ENCODE data around the gene TRPV2. TPM values are rescaled to one million over a fixed set of nuclear protein-coding genes. Genes with fewer than 3 reads are reported as not detected.

TRPV2 gene
- total and polyA plus RNA-seq, 2 experiments from 2014 or later = 1.7 to 3.2 TPM

DNA sequence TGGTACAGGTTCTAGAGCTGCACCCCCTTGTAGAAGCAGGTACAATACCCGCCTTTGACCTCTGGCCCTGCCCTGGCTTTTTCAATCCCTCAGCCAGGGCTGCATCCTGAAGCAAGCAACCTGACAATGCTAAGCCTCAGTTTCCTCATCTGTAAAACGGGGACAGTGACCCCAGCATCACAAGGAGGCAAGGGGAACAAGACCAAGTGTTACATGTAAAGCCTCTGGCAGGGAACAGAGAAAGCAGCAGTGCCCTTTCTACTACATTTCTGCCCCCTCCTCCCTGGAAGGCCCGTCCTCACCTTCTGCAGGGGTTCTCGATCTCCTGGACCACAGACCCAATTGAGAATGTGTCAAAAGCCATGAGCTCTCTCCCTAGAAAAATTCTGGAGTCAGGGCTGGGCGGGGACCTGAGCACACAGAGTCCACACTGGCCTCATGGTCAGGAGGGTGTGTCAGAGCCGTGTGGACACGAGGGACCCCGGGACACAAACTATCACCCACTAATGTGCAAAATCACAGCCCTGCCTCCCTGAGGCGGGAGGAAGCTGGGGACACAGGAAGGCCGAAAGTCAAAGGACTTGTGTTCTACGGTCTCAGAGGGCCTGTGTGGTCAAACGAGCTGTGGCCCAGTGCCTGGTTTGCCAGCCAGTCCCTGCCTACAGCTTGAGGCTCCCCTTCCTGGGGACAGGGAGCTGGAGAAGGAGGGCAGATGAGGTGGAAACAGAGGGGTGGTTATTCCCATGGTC lies 49.1 kb downstream of the TRPV2 start (continued):
- TF ChIP-seq, protein P1, sequence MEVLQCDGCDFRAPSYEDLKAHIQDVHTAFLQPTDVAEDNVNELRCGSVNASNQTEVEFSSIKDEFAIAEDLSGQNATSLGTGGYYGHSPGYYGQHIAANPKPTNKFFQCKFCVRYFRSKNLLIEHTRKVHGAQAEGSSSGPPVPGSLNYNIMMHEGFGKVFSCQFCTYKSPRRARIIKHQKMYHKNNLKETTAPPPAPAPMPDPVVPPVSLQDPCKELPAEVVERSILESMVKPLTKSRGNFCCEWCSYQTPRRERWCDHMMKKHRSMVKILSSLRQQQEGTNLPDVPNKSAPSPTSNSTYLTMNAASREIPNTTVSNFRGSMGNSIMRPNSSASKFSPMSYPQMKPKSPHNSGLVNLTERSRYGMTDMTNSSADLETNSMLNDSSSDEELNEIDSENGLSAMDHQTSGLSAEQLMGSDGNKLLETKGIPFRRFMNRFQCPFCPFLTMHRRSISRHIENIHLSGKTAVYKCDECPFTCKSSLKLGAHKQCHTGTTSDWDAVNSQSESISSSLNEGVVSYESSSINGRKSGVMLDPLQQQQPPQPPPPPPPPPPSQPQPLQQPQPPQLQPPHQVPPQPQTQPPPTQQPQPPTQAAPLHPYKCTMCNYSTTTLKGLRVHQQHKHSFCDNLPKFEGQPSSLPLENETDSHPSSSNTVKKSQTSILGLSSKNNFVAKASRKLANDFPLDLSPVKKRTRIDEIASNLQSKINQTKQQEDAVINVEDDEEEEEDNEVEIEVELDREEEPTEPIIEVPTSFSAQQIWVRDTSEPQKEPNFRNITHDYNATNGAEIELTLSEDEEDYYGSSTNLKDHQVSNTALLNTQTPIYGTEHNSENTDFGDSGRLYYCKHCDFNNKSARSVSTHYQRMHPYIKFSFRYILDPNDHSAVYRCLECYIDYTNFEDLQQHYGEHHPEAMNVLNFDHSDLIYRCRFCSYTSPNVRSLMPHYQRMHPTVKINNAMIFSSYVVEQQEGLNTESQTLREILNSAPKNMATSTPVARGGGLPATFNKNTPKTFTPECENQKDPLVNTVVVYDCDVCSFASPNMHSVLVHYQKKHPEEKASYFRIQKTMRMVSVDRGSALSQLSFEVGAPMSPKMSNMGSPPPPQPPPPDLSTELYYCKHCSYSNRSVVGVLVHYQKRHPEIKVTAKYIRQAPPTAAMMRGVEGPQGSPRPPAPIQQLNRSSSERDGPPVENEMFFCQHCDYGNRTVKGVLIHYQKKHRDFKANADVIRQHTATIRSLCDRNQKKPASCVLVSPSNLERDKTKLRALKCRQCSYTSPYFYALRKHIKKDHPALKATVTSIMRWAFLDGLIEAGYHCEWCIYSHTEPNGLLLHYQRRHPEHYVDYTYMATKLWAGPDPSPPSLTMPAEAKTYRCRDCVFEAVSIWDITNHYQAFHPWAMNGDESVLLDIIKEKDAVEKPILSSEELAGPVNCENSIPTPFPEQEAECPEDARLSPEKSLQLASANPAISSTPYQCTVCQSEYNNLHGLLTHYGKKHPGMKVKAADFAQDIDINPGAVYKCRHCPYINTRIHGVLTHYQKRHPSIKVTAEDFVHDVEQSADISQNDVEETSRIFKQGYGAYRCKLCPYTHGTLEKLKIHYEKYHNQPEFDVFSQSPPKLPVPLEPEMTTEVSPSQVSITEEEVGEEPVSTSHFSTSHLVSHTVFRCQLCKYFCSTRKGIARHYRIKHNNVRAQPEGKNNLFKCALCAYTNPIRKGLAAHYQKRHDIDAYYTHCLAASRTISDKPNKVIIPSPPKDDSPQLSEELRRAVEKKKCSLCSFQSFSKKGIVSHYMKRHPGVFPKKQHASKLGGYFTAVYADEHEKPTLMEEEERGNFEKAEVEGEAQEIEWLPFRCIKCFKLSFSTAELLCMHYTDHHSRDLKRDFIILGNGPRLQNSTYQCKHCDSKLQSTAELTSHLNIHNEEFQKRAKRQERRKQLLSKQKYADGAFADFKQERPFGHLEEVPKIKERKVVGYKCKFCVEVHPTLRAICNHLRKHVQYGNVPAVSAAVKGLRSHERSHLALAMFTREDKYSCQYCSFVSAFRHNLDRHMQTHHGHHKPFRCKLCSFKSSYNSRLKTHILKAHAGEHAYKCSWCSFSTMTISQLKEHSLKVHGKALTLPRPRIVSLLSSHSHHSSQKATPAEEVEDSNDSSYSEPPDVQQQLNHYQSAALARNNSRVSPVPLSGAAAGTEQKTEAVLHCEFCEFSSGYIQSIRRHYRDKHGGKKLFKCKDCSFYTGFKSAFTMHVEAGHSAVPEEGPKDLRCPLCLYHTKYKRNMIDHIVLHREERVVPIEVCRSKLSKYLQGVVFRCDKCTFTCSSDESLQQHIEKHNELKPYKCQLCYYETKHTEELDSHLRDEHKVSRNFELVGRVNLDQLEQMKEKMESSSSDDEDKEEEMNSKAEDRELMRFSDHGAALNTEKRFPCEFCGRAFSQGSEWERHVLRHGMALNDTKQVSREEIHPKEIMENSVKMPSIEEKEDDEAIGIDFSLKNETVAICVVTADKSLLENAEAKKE (CRISPR knock-in tag; IDR thresholded peaks at IDR 0.05) = no peak
- no peak for TF ChIP-seq JUNB (IDR thresholded peaks at IDR 0.05; ENCODE audit: unreplicated experiment)
- TF ChIP-seq STAT1 (IDR thresholded peaks at IDR 0.05; ENCODE audit: unreplicated experiment) = no peak
- no peak for TF ChIP-seq POLR2AphosphoS5 (IDR thresholded peaks at IDR 0.05; ENCODE audit: low read depth)
- TF ChIP-seq, protein P2, sequence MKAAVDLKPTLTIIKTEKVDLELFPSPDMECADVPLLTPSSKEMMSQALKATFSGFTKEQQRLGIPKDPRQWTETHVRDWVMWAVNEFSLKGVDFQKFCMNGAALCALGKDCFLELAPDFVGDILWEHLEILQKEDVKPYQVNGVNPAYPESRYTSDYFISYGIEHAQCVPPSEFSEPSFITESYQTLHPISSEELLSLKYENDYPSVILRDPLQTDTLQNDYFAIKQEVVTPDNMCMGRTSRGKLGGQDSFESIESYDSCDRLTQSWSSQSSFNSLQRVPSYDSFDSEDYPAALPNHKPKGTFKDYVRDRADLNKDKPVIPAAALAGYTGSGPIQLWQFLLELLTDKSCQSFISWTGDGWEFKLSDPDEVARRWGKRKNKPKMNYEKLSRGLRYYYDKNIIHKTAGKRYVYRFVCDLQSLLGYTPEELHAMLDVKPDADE (IDR thresholded peaks at IDR 0.05) = no peak
- no peak for TF ChIP-seq EZH2 (IDR thresholded peaks at IDR 0.05; ENCODE audit: low read depth, unreplicated experiment)

DNA sequence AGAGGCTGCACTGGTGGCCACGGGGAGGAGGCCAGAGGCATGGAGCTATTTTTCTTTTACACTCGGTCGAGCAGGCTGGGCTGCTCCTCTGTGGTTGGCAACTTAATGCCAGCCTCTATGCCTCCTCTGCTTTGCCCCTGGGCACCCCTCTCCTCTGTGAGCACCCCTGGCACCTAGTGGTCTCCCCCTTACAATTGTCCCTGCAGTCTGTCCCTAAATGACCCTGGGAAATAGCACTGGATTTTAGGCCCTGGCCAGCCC lies 49.6 kb downstream of the TRPV2 start:
- peaks cover 8% of the 10 kb centered on the region for H3K27me3 Mint-ChIP-seq (ENCODE audit: insufficient read depth, low read depth, poor library complexity)
- Histone ChIP-seq H3K9me2 (ENCODE audit: insufficient read depth) (no peaks in the 10 kb centered on the region), H4K20me1 (replicated peaks; ENCODE audit: insufficient read depth) (peaks cover 4% of the 10 kb centered on the region)

More for the DNA sequence above, 49.6 kb downstream of the TRPV2 start:
- Mint-ChIP-seq H3K4me3 (no peak overlapping the region), H3K36me3 (ENCODE audit: low read depth) (peaks cover 7% of the 10 kb centered on the region; the same call in 2 of the 3 replicates), H3K27ac (no peak overlapping the region; the same call in 1 of the 2 replicates), H3K4me1 (peaks cover 35% of the 10 kb centered on the region), H3K9me3 (no peaks in the 10 kb centered on the region; the same call in 2 of the 3 replicates)
- no peak overlapping the region for H3K4me3 ChIP-seq
- H2AFZ ChIP-seq = no peak overlapping the region
- H3K36me3 ChIP-seq (ENCODE audit: insufficient read depth) = no peaks in the 10 kb centered on the region
- no peaks in the 10 kb centered on the region for H3F3A ChIP-seq (replicated peaks; ENCODE audit: low read depth)
- DNase-seq (ENCODE audit: low spot score) = no peak
- H3K4me1 ChIP-seq (ENCODE audit: insufficient read depth) = peaks cover 18% of the 10 kb centered on the region
- no peak overlapping the region for H3K4me2 ChIP-seq
- no peaks in the 10 kb centered on the region for H3K27me3 ChIP-seq (ENCODE audit: insufficient read depth)
- H3K27ac ChIP-seq (ENCODE audit: low read depth) = no peak overlapping the region
- no peak for ATAC-seq
- no peaks in the 10 kb centered on the region for H3K79me2 ChIP-seq (replicated peaks; ENCODE audit: insufficient read depth)
- TF ChIP-seq, protein P3, sequence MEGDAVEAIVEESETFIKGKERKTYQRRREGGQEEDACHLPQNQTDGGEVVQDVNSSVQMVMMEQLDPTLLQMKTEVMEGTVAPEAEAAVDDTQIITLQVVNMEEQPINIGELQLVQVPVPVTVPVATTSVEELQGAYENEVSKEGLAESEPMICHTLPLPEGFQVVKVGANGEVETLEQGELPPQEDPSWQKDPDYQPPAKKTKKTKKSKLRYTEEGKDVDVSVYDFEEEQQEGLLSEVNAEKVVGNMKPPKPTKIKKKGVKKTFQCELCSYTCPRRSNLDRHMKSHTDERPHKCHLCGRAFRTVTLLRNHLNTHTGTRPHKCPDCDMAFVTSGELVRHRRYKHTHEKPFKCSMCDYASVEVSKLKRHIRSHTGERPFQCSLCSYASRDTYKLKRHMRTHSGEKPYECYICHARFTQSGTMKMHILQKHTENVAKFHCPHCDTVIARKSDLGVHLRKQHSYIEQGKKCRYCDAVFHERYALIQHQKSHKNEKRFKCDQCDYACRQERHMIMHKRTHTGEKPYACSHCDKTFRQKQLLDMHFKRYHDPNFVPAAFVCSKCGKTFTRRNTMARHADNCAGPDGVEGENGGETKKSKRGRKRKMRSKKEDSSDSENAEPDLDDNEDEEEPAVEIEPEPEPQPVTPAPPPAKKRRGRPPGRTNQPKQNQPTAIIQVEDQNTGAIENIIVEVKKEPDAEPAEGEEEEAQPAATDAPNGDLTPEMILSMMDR (conservative IDR thresholded peaks at IDR 0.05; ENCODE audit: low read depth in 2 of 2) = no peak
- TF ChIP-seq ZNF114 (CRISPR knock-in tag; IDR thresholded peaks at IDR 0.05) = no peak
- no peak for TF ChIP-seq NANOG (IDR thresholded peaks at IDR 0.05; ENCODE audit: borderline replicate concordance)
- no peak for TF ChIP-seq JUNB (IDR thresholded peaks at IDR 0.05; ENCODE audit: unreplicated experiment)

Measured in GM23338 (cell line).